Uterus (tissue), 2 donors: ENCODE measurements around the gene FOXP4.

Source experiments
- CTCF ChIP-seq, 4 experiments: fragments of 200-600 bp in 2 of 4; fragments of 450-650 bp in 2 of 4; sonication (generic) in 2 of 4; IDR thresholded peaks; one replicate each; pipeline ENCODE4 v1.5.1; 2016 to 2019; ENCODE audit warnings: antibody characterized with exemption in 4 of 4, mild to moderate bottlenecking in 2 of 4, moderate library complexity in 1 of 4
- POLR2A ChIP-seq, 2 donors: fragments of 450-650 bp; IDR thresholded peaks; one replicate each; pipeline ENCODE4 v1.6.1; 2016; ENCODE audit warnings: antibody characterized with exemption in 2 of 2, mild to moderate bottlenecking in 1 of 2, moderate library complexity in 1 of 2

GRCh38 chr6:41614715-41615114, 68.5 kb downstream of the FOXP4 start:
- TF ChIP-seq CTCF (IDR thresholded peaks at IDR 0.05) (no peak), POLR2A (IDR thresholded peaks at IDR 0.05) (no peak)
